Measurements from ENCODE around the gene ZNRF3. TPM values are rescaled to one million over a fixed set of nuclear protein-coding genes. Genes with fewer than 3 reads are reported as not detected.

The ZNRF3 gene
- polyA plus RNA-seq, 1 of the 3 experiments (the other 2 are of a cell fraction): 4.2 TPM

DNA sequence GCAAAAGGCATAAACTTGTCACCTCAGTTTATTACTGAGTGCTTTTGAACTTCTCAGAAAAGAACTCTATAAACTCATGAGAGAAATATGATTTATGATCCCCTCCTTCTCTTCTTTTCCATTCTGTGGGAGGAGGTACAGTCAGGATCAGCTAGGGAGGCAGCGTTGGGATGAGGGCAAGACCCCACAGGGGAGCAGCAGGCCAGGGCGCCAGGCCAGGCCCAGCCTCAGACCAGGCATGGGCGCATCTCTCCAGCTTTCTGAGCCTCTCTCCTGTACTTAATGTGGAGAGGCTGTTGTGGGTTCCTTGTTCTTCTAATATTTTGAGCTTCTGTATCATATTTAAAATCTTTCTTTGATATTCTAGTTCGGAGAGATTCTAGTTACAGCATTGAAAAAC lies 106.5 kb downstream of the ZNRF3 start:
- Histone ChIP-seq H3K27ac (ENCODE audit: low read depth in 2 of 2, low read length in 1 of 2) (no peak overlapping the region), H3K9ac (no peak overlapping the region), H3K36me3 (replicated peaks in 1 of 2; ENCODE audit: control insufficient read depth in 1 of 2, insufficient read depth in 2 of 2, low read length in 1 of 2) (peaks cover 5 to 17% of the 10 kb centered on the region in 2 experiments), H2AFZ (ENCODE audit: low read depth) (no peak overlapping the region), H3F3A (replicated peaks; ENCODE audit: insufficient read depth) (no peaks in the 10 kb centered on the region), H3K79me2 (ENCODE audit: insufficient read depth) (no peaks in the 10 kb centered on the region; the same call in 1 of the 2 replicates), H3K27me3 (ENCODE audit: insufficient read depth) (no peaks in the 10 kb centered on the region), H3K9me2 (no peaks in the 10 kb centered on the region), H3K4me3 (ENCODE audit: low read depth in 2 of 2, low read length in 1 of 2) (no peak overlapping the region), H3K4me1 (ENCODE audit: control insufficient read depth in 1 of 2, insufficient read depth in 2 of 2, low read depth in 1 of 2, low read length in 1 of 2) (no peaks in the 10 kb centered on the region), H3K4me2 (no peak overlapping the region), H3K9me3 (peaks cover 5% of the 10 kb centered on the region; the same call in 1 of the 2 replicates), H4K20me1 (ENCODE audit: insufficient read depth) (no peaks in the 10 kb centered on the region)
- ChIA-PET POLR2A (no interaction called here), CTCF (interaction anchor here (1.3 kb wide), 1 partner anchor 134 kb away, joined by 3 read pairs; no protein-coding TSS in a partner anchor)
- 97% methylated on average over 4 of the region's 4 CpGs for WGBS (ENCODE audit: low lambda C conversion rate)
- TF ChIP-seq NRF1 (IDR thresholded peaks at IDR 0.05; ENCODE audit: low read depth, low read length) (no peak), RAD21 (IDR thresholded peaks at IDR 0.05; ENCODE audit: low read length) (no peak), GABPA (IDR thresholded peaks at IDR 0.05; ENCODE audit: low read depth) (no peak), POLR2AphosphoS5 (IDR thresholded peaks at IDR 0.05; ENCODE audit: low read depth, low read length) (no peak), YY1 (IDR thresholded peaks at IDR 0.05; ENCODE audit: low read depth) (no peak), TAF1 (IDR thresholded peaks at IDR 0.05; ENCODE audit: borderline replicate concordance, low read depth, low read length) (no peak), GATA2 (CRISPR knock-in tag; IDR thresholded peaks at IDR 0.05) (no peak), SIN3A (IDR thresholded peaks at IDR 0.05; ENCODE audit: borderline replicate concordance, low read depth, low read length) (no peak), FOXJ3 (CRISPR knock-in tag; IDR thresholded peaks at IDR 0.05) (no peak), MXI1 (IDR thresholded peaks at IDR 0.05; ENCODE audit: low read depth, low read length) (no peak), RCOR1 (IDR thresholded peaks at IDR 0.05; ENCODE audit: low read length) (no peak), JUND (IDR thresholded peaks at IDR 0.05) (no peak), TEAD4 (IDR thresholded peaks at IDR 0.05; ENCODE audit: borderline replicate concordance, insufficient read depth) (no peak), RFX5 (IDR thresholded peaks at IDR 0.05; ENCODE audit: low read length) (no peak)
- TF ChIP-seq, protein P1, sequence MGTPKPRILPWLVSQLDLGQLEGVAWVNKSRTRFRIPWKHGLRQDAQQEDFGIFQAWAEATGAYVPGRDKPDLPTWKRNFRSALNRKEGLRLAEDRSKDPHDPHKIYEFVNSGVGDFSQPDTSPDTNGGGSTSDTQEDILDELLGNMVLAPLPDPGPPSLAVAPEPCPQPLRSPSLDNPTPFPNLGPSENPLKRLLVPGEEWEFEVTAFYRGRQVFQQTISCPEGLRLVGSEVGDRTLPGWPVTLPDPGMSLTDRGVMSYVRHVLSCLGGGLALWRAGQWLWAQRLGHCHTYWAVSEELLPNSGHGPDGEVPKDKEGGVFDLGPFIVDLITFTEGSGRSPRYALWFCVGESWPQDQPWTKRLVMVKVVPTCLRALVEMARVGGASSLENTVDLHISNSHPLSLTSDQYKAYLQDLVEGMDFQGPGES (IDR thresholded peaks at IDR 0.05; ENCODE audit: low read depth, low read length): no peak
- TF ChIP-seq, protein P2, sequence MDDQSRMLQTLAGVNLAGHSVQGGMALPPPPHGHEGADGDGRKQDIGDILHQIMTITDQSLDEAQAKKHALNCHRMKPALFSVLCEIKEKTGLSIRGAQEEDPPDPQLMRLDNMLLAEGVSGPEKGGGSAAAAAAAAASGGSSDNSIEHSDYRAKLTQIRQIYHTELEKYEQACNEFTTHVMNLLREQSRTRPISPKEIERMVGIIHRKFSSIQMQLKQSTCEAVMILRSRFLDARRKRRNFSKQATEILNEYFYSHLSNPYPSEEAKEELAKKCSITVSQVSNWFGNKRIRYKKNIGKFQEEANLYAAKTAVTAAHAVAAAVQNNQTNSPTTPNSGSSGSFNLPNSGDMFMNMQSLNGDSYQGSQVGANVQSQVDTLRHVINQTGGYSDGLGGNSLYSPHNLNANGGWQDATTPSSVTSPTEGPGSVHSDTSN (IDR thresholded peaks at IDR 0.05): no peak
- no peak for DNase-seq

DNA sequence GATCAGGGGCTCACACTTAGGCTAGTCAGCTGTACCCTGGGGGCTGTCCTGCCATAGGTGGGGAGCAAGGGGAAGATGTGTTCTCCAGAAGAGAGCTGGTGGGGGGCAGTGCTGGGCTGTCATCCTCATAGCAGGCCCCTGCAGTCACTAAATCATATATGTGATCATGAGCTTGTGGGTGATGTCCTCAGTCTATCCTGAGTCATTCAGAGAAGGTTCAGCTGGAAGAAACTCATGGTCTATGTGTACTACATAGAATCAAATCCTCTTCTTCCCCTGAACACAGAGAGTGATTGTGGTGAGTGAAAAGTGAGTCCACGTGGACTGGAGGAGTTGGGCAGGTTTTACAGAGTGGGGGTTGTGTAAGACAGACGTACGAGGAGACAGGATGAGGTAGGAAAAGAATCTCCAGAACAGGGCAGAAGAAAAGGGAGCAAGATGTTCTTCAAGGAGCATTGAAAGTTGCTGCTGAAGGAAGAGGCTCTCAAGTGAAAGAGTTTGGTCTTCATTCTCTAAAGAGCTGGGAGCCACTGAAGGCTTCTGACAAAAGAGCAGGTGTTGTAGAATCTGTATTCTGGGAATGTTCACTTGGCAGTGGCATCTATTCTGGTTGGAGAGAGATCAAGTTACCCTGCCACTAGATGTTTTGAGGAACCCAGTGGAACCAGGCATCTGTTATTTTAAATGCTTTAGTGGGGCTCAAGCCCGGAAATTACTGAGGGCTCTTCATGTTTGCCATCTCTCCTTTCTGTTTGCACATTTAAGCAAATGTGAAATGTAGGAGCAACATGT lies 109.4 kb downstream of the ZNRF3 start:
- DNase-seq: no peak
- no peaks in the 10 kb centered on the region for H3K9me2 ChIP-seq
- ChIA-PET CTCF (interaction anchor here (1.0 kb wide), 1 partner anchor 48 kb away, joined by 4 read pairs; no protein-coding TSS in a partner anchor), POLR2A (no interaction called here)
- H2AFZ ChIP-seq (ENCODE audit: low read depth): no peak overlapping the region
- H3K27me3 ChIP-seq (ENCODE audit: insufficient read depth): no peaks in the 10 kb centered on the region
- no peaks in the 10 kb centered on the region for H3K9me3 ChIP-seq
- H3K79me2 ChIP-seq (ENCODE audit: insufficient read depth): no peaks in the 10 kb centered on the region
- H3F3A ChIP-seq (replicated peaks; ENCODE audit: insufficient read depth): no peaks in the 10 kb centered on the region
- H3K36me3 ChIP-seq (replicated peaks in 1 of 2; ENCODE audit: control insufficient read depth in 1 of 2, insufficient read depth in 2 of 2, low read length in 1 of 2): peaks cover 2 to 16% of the 10 kb centered on the region in 2 experiments
- WGBS (ENCODE audit: low lambda C conversion rate): 96% methylated on average over 4 of the region's 4 CpGs
- no peak overlapping the region for H3K4me3 ChIP-seq (ENCODE audit: low read depth in 2 of 2, low read length in 1 of 2)
- H3K27ac ChIP-seq (ENCODE audit: low read depth in 2 of 2, low read length in 1 of 2): no peak overlapping the region
- no peak overlapping the region for H3K9ac ChIP-seq
- no peaks in the 10 kb centered on the region for H4K20me1 ChIP-seq (ENCODE audit: insufficient read depth)
- H3K4me2 ChIP-seq: no peak overlapping the region
- no peaks in the 10 kb centered on the region for H3K4me1 ChIP-seq (ENCODE audit: control insufficient read depth in 1 of 2, insufficient read depth in 2 of 2, low read depth in 1 of 2, low read length in 1 of 2)
- no peak for TF ChIP-seq FOXJ3 (CRISPR knock-in tag; IDR thresholded peaks at IDR 0.05)
- no peak for TF ChIP-seq SMC3 (IDR thresholded peaks at IDR 0.05; ENCODE audit: low read depth, low read length)
- no peak for TF ChIP-seq TAF1 (IDR thresholded peaks at IDR 0.05; ENCODE audit: borderline replicate concordance, low read depth, low read length)
- TF ChIP-seq, protein P3, sequence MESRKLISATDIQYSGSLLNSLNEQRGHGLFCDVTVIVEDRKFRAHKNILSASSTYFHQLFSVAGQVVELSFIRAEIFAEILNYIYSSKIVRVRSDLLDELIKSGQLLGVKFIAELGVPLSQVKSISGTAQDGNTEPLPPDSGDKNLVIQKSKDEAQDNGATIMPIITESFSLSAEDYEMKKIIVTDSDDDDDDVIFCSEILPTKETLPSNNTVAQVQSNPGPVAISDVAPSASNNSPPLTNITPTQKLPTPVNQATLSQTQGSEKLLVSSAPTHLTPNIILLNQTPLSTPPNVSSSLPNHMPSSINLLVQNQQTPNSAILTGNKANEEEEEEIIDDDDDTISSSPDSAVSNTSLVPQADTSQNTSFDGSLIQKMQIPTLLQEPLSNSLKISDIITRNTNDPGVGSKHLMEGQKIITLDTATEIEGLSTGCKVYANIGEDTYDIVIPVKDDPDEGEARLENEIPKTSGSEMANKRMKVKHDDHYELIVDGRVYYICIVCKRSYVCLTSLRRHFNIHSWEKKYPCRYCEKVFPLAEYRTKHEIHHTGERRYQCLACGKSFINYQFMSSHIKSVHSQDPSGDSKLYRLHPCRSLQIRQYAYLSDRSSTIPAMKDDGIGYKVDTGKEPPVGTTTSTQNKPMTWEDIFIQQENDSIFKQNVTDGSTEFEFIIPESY (IDR thresholded peaks at IDR 0.05; ENCODE audit: borderline replicate concordance, low read depth): no peak
- TF ChIP-seq MXI1 (IDR thresholded peaks at IDR 0.05; ENCODE audit: low read depth, low read length): no peak
- TF ChIP-seq RCOR1 (IDR thresholded peaks at IDR 0.05; ENCODE audit: low read length): no peak
- TF ChIP-seq YY1 (IDR thresholded peaks at IDR 0.05; ENCODE audit: low read depth): no peak
- TF ChIP-seq NFIC (IDR thresholded peaks at IDR 0.05; ENCODE audit: borderline replicate concordance): no peak
- TF ChIP-seq, protein P4, sequence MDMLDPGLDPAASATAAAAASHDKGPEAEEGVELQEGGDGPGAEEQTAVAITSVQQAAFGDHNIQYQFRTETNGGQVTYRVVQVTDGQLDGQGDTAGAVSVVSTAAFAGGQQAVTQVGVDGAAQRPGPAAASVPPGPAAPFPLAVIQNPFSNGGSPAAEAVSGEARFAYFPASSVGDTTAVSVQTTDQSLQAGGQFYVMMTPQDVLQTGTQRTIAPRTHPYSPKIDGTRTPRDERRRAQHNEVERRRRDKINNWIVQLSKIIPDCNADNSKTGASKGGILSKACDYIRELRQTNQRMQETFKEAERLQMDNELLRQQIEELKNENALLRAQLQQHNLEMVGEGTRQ (IDR thresholded peaks at IDR 0.05; ENCODE audit: borderline replicate concordance, low read depth, low read length): no peak
- TF ChIP-seq GATA2 (CRISPR knock-in tag; IDR thresholded peaks at IDR 0.05): no peak
- no peak for TF ChIP-seq RXRA (IDR thresholded peaks at IDR 0.05; ENCODE audit: borderline replicate concordance, low read depth)
- no peak for TF ChIP-seq SIN3A (IDR thresholded peaks at IDR 0.05; ENCODE audit: borderline replicate concordance, low read depth, low read length)
- no peak for TF ChIP-seq GABPA (IDR thresholded peaks at IDR 0.05; ENCODE audit: low read depth)
- TF ChIP-seq TEAD4 (IDR thresholded peaks at IDR 0.05; ENCODE audit: borderline replicate concordance, insufficient read depth): no peak

Data from SK-N-SH (cell line).